DND-41 (cell line): ENCODE measurements around the gene TP63.

Experiments used
- CTCF ChIP-seq: IDR thresholded peaks from 2 replicates; pipeline ENCODE4 v1.5.1; 2012; ENCODE audit warnings: borderline replicate concordance, low read length, moderate library complexity, mild to moderate bottlenecking; ENCODE audit not compliant: poor library complexity, severe bottlenecking; ENCODE audit errors: extremely low read depth
- EZH2 ChIP-seq: IDR thresholded peaks from 3 replicates; pipeline ENCODE4 v1.6.1; 2012; ENCODE audit warnings: borderline replicate concordance, low read depth, mild to moderate bottlenecking, moderate library complexity, low read length, inconsistent platforms; ENCODE audit not compliant: severe bottlenecking

- TF ChIP-seq CTCF, result no peak
- no peak for TF ChIP-seq EZH2
Observed at GRCh38 chr3:189821262-189821661, 190.1 kb downstream of the TP63 start.
